ENCODE results near the gene ROR1. TPM values are rescaled to one million over a fixed set of nuclear protein-coding genes. Genes with fewer than 3 reads are reported as not detected.

ROR1 gene
- total RNA-seq, 1 donor from 2014 or later = 81.4 TPM

DNA sequence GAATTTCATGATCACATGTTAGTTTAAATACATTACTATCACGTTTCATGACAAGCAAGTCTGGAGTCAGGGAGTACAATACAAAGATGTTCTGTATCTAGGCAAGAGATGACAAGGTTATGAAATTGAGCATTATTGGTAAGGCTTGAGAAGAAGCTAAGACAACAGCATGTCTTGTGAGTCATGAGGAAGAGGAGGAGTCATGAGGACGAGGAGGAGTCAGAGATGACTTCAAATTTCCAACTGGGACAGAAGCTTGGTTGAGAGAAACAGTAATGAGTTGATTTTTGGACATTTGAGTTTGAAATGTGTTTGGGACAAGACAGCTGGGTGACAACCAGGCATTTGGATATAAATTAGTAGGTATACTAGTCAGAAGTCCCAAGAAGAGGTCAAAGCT, 425.3 kb downstream of the ROR1 start:
- H3K4me1 Mint-ChIP-seq = peaks cover 25% of the 10 kb centered on the region
- no peak overlapping the region for H3K4me3 Mint-ChIP-seq
- no peak for DNase-seq (ENCODE audit: low spot score in 2 of 2, unreplicated experiment in 2 of 2)
- no peaks in the 10 kb centered on the region for H3K36me3 Mint-ChIP-seq
- TF ChIP-seq, protein P1, sequence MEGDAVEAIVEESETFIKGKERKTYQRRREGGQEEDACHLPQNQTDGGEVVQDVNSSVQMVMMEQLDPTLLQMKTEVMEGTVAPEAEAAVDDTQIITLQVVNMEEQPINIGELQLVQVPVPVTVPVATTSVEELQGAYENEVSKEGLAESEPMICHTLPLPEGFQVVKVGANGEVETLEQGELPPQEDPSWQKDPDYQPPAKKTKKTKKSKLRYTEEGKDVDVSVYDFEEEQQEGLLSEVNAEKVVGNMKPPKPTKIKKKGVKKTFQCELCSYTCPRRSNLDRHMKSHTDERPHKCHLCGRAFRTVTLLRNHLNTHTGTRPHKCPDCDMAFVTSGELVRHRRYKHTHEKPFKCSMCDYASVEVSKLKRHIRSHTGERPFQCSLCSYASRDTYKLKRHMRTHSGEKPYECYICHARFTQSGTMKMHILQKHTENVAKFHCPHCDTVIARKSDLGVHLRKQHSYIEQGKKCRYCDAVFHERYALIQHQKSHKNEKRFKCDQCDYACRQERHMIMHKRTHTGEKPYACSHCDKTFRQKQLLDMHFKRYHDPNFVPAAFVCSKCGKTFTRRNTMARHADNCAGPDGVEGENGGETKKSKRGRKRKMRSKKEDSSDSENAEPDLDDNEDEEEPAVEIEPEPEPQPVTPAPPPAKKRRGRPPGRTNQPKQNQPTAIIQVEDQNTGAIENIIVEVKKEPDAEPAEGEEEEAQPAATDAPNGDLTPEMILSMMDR (IDR thresholded peaks at IDR 0.05; ENCODE audit: unreplicated experiment) = no peak
- no peaks in the 10 kb centered on the region for H3K27me3 Mint-ChIP-seq (ENCODE audit: low read depth)
- H3K9me3 Mint-ChIP-seq = peaks cover 7% of the 10 kb centered on the region
- H3K27ac Mint-ChIP-seq = no peak overlapping the region

DNA sequence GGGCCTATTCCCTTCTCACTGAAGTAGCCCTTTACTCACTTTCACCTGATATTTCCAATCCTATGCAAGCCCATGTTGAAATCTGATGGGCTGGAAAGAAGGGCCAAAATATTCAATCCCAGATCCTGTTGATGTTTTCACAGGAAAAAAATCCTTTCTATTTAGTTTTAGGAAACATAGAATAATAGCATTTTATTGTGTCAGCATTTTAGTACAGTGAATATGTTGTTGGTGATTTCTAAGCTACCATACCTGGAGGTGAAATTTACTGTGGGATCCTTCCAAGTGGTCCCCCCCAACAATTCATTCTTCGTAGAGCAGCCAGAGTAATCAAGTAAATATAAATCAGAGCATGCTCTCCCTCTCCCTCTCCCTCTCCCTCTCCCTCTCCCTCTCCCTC, 426.2 kb downstream of the ROR1 start:
- H3K9me3 Mint-ChIP-seq = peaks cover 7% of the 10 kb centered on the region
- peaks cover 16% of the 10 kb centered on the region for H3K4me1 Mint-ChIP-seq
- H3K27me3 Mint-ChIP-seq (ENCODE audit: low read depth) = no peaks in the 10 kb centered on the region
- no peak overlapping the region for H3K4me3 Mint-ChIP-seq
- H3K27ac Mint-ChIP-seq = no peak overlapping the region
- DNase-seq (ENCODE audit: low spot score in 2 of 2, unreplicated experiment in 2 of 2) = no peak
- TF ChIP-seq, protein P1 (IDR thresholded peaks at IDR 0.05; ENCODE audit: unreplicated experiment) = no peak
- no peaks in the 10 kb centered on the region for H3K36me3 Mint-ChIP-seq

DNA sequence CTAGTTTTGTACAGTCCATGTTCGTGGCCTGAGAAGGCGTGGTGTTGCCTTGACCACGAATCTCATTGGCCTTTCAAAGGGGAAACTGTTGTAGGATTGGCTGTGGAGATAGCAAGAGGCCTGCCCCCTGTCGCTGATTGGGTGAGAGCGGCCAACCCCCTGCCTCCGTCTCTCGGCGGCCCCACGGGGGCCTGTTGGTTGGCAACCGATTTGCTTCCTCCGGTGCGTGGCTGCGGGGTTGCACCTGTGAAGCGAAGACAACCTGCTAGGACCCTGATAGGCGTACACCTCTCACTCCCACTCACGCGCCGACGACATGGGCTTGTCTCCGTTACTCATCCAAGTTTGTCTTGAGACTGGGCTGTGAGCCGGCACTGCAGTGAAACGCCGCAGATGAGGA, 429.6 kb downstream of the ROR1 start, which contains the start of gene UBE2U:
Gene UBE2U (plus strand): TSS at position 204 of the 400 bp plus-strand sequence. CDS start 428 bp downstream, outside the sequence.
- Mint-ChIP-seq H3K27me3 (ENCODE audit: low read depth) (no peaks in the 10 kb centered on the region), H3K9me3 (peaks cover 7% of the 10 kb centered on the region), H3K36me3 (no peaks in the 10 kb centered on the region), H3K4me3 (no peak within 1 kb of the TSS), H3K4me1 (no peaks in the 10 kb centered on the region), H3K27ac (no peak within 1 kb of the TSS)
- DNase-seq (ENCODE audit: low spot score in 2 of 2, unreplicated experiment in 2 of 2) = no peak
- TF ChIP-seq, protein P1 (IDR thresholded peaks at IDR 0.05; ENCODE audit: unreplicated experiment) = no peak

DNA sequence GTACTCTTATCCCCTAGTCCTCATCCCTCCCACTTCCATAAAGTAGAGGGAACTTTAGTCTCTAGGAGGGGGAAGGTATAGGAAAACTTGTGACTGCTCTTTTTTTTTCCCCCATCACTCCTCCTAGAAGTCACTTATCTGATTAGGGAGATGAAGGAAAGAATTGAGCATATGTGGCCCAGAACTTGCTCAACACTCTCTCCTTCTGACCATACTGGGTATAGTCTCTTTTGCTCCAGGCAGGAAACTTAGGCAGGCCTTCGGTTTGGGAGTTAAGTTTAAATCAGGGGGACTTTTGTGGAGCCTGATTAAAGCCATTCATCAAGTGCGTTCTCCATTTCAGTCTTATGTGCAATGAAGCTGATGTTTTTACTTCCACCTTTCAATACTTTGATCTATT, 435.4 kb downstream of the ROR1 start:
- TF ChIP-seq, protein P1 (IDR thresholded peaks at IDR 0.05; ENCODE audit: unreplicated experiment) = no peak
- Mint-ChIP-seq H3K9me3 (no peaks in the 10 kb centered on the region), H3K36me3 (no peaks in the 10 kb centered on the region), H3K27ac (no peak overlapping the region), H3K27me3 (ENCODE audit: low read depth) (no peaks in the 10 kb centered on the region), H3K4me3 (no peak overlapping the region), H3K4me1 (peaks cover 2% of the 10 kb centered on the region)
- no peak for DNase-seq (ENCODE audit: low spot score in 2 of 2, unreplicated experiment in 2 of 2)

DNA sequence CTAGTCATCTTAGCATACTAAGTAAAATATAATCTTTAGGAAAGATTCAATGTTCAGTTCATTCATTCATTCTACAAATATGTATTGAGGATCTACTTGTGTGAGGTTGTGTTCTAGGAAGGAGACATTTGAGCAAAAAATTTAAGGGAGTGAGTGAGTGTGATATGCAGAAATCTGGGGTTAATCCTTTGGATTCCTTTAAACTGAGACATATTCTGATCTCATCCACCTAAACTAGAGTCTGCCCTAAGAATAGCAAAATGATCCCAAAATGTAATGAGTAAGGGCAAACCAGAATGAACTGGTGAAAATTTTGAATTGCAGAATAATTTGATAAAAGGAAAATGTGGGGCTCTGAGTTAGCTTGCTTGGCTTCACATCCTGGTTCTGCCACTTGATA, 438.2 kb downstream of the ROR1 start:
- Mint-ChIP-seq H3K36me3 (no peaks in the 10 kb centered on the region), H3K27ac (no peak overlapping the region), H3K9me3 (peaks cover 5% of the 10 kb centered on the region), H3K4me3 (no peak overlapping the region), H3K27me3 (ENCODE audit: low read depth) (no peaks in the 10 kb centered on the region), H3K4me1 (peaks cover 2% of the 10 kb centered on the region)
- TF ChIP-seq, protein P1 (IDR thresholded peaks at IDR 0.05; ENCODE audit: unreplicated experiment) = no peak
- DNase-seq (ENCODE audit: low spot score in 2 of 2, unreplicated experiment in 2 of 2) = no peak

DNA sequence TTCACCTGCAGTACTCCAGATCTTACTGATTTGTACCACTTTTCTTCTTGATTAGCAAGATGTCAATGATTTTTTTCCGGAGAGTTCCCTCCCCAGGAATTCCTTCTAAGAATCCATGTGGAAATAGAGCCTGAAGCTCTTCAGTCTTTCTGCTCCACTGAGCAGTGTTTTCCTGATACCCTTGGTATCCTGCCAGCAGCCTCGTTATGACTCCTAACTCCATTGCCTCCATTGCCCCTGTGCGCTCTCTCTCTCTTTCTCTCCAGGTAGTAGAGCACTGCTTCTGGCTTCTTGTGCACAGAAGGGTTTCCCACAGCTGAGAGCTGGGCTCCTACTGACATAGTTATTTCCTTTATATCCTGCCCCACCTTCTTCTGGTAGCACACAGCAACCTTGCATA, 441.8 kb downstream of the ROR1 start:
- DNase-seq (ENCODE audit: low spot score in 2 of 2, unreplicated experiment in 2 of 2) = no peak
- H3K27me3 Mint-ChIP-seq (ENCODE audit: low read depth) = no peaks in the 10 kb centered on the region
- TF ChIP-seq, protein P1 (IDR thresholded peaks at IDR 0.05; ENCODE audit: unreplicated experiment) = no peak
- peaks cover 5% of the 10 kb centered on the region for H3K4me1 Mint-ChIP-seq
- H3K27ac Mint-ChIP-seq = no peak overlapping the region
- peaks cover 8% of the 10 kb centered on the region for H3K9me3 Mint-ChIP-seq
- H3K4me3 Mint-ChIP-seq = no peak overlapping the region
- no peaks in the 10 kb centered on the region for H3K36me3 Mint-ChIP-seq

Data from mesothelial cell of epicardium (in vitro differentiated cells).